ENCODE measurements around the gene RASD1. TPM values are rescaled to one million over a fixed set of nuclear protein-coding genes. Genes with fewer than 3 reads are reported as not detected.
"Not testable (repeated sequence)": the region's sequence is repeated elsewhere in the genome, so short reads cannot be mapped to it uniquely, and the experiment has no call there.

Gene RASD1
- total RNA-seq, 2 experiments from 2014 or later = 0.31 to 0.48 TPM

GRCh38 chr17:17462048-17462824, 34.0 kb downstream of the RASD1 start:
- Mint-ChIP-seq H3K9me3 (peaks cover 4% of the 10 kb centered on the region), H3K27ac (no peak overlapping the region), H3K36me3 (no peaks in the 10 kb centered on the region), H3K4me1 (no peaks in the 10 kb centered on the region), H3K4me3 (no peak overlapping the region), H3K27me3 (no peaks in the 10 kb centered on the region)
- no peak for DNase-seq

GRCh38 chr17:17460038-17460437, 36.2 kb downstream of the RASD1 start:
- Mint-ChIP-seq H3K9me3 (peaks cover 4% of the 10 kb centered on the region), H3K27me3 (no peaks in the 10 kb centered on the region), H3K4me1 (no peaks in the 10 kb centered on the region), H3K36me3 (no peaks in the 10 kb centered on the region), H3K27ac (no peak overlapping the region), H3K4me3 (no peak overlapping the region)
- DNase-seq = no peak

GRCh38 chr17:17457680-17458079, 38.5 kb downstream of the RASD1 start:
- Mint-ChIP-seq H3K27ac (no peak overlapping the region), H3K4me1 (no peaks in the 10 kb centered on the region), H3K4me3 (no peak overlapping the region), H3K36me3 (no peaks in the 10 kb centered on the region), H3K9me3 (peaks cover 4% of the 10 kb centered on the region), H3K27me3 (no peaks in the 10 kb centered on the region)
- no peak for DNase-seq

- Mint-ChIP-seq H3K27me3 (no peaks in the 10 kb centered on the region), H3K9me3 (peaks cover 4% of the 10 kb centered on the region), H3K36me3 (no peaks in the 10 kb centered on the region), H3K4me1 (no peaks in the 10 kb centered on the region), H3K4me3 (no peak overlapping the region), H3K27ac (no peak overlapping the region)
- no peak for DNase-seq
Observed at GRCh38 chr17:17456251-17456650, 39.9 kb downstream of the RASD1 start.

DNA sequence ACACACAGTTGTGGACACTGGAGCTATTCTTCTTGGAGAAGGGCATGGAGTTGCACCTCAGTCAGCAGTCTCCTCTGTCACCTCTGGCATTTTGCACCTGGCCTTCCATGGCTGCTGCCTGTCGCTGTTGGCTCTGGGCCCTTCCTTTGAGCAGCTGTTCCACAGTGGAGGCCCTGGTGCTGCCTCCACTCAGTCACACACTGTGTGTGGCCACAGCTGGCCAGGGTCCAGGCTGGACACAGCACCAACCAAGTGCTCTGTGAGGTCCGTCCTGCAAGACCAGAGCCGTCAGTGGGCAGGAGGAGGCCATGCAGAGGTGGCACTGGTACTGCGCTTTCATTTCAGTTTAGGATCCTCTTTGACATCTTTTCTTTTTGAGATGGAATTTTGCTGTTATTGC, 41.0 kb downstream of the RASD1 start:
- DNase-seq = no peak
- Mint-ChIP-seq H3K4me1 (no peaks in the 10 kb centered on the region), H3K9me3 (peaks cover 3% of the 10 kb centered on the region), H3K4me3 (no peak overlapping the region), H3K36me3 (no peaks in the 10 kb centered on the region), H3K27ac (no peak overlapping the region), H3K27me3 (no peaks in the 10 kb centered on the region)

DNA sequence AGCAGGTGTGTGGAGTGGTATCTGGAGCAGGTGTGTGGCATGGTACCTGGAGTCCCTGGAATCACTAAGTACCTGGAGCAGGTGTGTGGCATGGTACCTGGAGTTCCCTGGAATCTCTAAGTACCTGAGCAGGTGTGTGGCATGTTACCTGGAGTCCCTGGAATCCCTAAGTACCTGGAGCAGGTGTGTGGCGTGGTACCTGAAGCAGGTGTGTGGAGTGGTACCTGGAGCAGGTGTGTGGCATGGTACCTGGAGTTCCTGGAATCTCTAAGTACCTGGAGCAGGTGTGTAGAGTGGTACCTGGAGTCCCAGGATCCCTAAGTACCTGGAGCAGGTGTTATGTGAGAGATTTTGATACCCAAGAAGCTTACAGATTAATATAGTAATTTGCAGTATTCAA, 41.5 kb downstream of the RASD1 start:
- H3K27ac Mint-ChIP-seq, DNase-seq, H3K27me3 Mint-ChIP-seq, H3K9me3 Mint-ChIP-seq, H3K36me3 Mint-ChIP-seq, H3K4me1 Mint-ChIP-seq, H3K4me3 Mint-ChIP-seq: not testable (repeated sequence)

- Mint-ChIP-seq H3K4me1 (no peaks in the 10 kb centered on the region), H3K27me3 (no peaks in the 10 kb centered on the region), H3K27ac (no peak overlapping the region), H3K4me3 (no peak overlapping the region), H3K9me3 (no peaks in the 10 kb centered on the region), H3K36me3 (no peaks in the 10 kb centered on the region)
- DNase-seq = no peak
Observed at GRCh38 chr17:17454276-17454675, 41.9 kb downstream of the RASD1 start.

DNA sequence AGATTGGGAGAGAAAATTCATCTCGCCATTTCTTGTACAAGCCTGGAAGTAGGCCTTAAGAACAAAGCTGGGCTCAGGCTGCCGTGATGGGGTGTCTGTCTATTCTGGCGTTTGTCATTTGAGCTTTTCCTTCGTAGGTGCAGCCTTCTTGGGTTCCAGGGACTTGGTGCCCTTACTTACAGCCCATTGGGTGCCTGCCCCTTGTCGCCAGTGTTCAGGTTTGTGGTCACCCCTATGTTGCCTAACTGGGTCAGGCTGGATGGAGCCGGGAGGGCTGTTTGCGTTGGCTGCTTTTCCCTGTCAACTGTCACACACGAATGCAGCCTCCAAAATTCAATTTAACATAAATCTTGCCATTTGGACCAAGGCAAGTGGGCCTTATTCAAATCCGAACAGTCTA, 43.1 kb downstream of the RASD1 start:
- Mint-ChIP-seq H3K27me3 (no peaks in the 10 kb centered on the region), H3K36me3 (no peaks in the 10 kb centered on the region), H3K9me3 (no peaks in the 10 kb centered on the region), H3K4me1 (no peaks in the 10 kb centered on the region), H3K27ac (no peak overlapping the region), H3K4me3 (no peak overlapping the region)
- DNase-seq = no peak

DNA sequence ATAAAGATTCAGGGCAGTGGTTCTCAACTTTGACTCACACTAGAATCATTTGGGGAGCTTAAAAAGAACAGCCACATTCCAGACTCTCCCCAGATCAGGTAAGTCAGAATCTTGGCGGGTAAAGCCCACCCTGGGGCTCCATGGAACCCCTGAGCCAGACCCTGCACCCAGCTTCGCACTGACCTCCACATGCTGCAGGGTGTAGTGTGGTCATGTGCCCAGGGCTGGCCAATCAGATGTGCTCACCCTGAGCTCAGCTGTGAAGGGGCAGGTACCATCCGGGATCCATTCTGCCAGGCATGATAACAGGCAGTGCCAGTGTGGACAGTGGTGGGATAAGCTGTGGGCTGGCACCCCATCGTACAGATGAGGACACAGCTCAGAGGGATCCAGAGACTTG, 47.5 kb downstream of the RASD1 start:
- DNase-seq = no peak

GRCh38 chr17:17448076-17448475, 48.1 kb downstream of the RASD1 start:
- Mint-ChIP-seq H3K36me3 (no peaks in the 10 kb centered on the region), H3K4me3 (no peak overlapping the region), H3K4me1 (no peaks in the 10 kb centered on the region), H3K9me3 (no peaks in the 10 kb centered on the region), H3K27ac (no peak overlapping the region), H3K27me3 (no peaks in the 10 kb centered on the region)
- no peak for DNase-seq

More for the DNA sequence above, 47.5 kb downstream of the RASD1 start:
- Mint-ChIP-seq H3K4me1 (no peaks in the 10 kb centered on the region), H3K27ac (no peak overlapping the region), H3K9me3 (no peaks in the 10 kb centered on the region), H3K36me3 (no peaks in the 10 kb centered on the region), H3K4me3 (no peak overlapping the region), H3K27me3 (no peaks in the 10 kb centered on the region)

DNA sequence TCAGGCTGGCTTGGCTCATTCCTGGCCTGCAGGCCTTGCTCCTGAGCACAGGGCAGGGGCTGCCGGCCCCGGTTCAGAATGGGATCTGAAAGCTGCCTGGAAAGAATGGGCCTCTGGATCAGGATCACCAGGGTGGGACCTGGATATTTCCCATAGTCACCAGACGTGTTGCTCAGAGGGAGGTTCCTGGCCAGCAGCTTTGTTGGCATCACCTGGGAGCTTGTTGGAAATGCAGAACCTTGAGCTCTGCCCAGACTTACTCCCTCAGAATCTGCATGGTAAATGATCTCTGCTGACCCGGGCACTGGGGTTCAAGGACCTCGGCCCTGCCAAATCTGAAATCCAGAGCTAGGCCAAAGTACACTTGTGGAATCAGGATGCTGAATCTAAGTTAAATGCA, 48.9 kb downstream of the RASD1 start:
- no peaks in the 10 kb centered on the region for H3K4me1 Mint-ChIP-seq
- H3K4me3 Mint-ChIP-seq = no peak overlapping the region
- no peaks in the 10 kb centered on the region for H3K36me3 Mint-ChIP-seq
- H3K27ac Mint-ChIP-seq = no peak overlapping the region
- H3K27me3 Mint-ChIP-seq = no peaks in the 10 kb centered on the region
- no peak for DNase-seq
- H3K9me3 Mint-ChIP-seq = no peaks in the 10 kb centered on the region

DNA sequence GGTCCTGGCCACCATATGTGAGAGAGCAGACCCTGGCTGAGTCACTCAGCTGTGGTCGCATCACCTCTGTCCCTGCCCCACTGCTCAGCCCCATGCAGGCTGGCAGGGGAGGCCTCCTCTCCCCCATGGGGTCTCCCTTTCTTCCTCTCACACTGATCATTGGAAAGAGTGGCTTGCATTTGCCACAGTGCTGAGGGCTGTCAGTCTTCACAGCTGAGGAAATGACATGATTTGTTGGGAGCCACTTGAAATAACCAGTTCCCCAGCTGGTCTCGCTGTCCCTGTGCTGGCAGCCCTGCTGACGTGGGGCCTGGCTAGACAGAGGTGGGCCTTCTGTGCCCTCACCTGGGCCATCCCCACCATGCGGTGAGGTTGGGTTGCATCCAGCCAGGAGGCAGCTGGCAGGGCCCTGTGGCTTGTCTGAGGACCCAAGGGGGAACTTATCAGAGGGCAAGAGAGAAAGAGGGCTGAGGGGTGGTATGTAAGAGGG, 49.5 kb downstream of the RASD1 start:
- Mint-ChIP-seq H3K9me3 (no peaks in the 10 kb centered on the region), H3K4me1 (no peaks in the 10 kb centered on the region), H3K36me3 (no peaks in the 10 kb centered on the region), H3K27me3 (no peaks in the 10 kb centered on the region), H3K27ac (no peak overlapping the region), H3K4me3 (no peak overlapping the region)
- no peak for DNase-seq

DNA sequence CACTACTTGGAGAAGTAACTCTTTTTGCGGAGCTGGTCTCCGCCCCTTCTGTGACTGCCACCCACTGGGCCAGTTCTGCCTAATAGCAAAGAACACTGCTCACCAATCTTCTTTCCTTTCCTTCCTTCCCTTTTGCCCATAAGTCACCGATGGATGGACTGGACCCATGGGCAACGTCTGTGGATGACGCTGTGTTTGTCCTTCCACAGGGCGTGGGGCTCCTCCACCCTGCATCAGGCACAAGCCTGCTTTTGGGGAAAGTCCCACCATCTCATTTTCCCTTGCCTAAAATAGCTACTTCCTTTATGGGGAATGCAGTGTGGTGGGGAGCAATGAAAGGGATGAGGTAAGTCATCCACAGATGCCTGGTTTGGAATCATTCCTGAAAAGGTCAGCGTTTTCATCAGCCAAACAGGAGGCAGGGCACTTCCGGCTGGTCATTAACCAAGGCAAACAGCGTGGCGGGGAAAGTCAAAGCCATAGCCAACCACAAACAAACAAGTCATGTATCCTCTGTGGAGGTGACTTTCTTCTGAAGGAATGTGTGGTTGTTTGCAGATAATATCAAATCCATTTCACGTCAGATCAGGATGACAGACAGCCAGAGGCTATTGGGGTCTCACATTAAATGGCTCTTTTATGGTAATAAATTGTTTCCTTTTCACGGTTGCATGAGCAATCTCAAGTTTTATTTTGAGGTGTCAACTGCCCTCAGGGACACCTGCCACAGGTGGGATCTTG, 50.1 kb downstream of the RASD1 start:
- Mint-ChIP-seq H3K27ac (no peak overlapping the region), H3K4me1 (no peaks in the 10 kb centered on the region), H3K36me3 (no peaks in the 10 kb centered on the region), H3K27me3 (no peaks in the 10 kb centered on the region), H3K4me3 (no peak overlapping the region), H3K9me3 (no peaks in the 10 kb centered on the region)
- DNase-seq = no peak

DNA sequence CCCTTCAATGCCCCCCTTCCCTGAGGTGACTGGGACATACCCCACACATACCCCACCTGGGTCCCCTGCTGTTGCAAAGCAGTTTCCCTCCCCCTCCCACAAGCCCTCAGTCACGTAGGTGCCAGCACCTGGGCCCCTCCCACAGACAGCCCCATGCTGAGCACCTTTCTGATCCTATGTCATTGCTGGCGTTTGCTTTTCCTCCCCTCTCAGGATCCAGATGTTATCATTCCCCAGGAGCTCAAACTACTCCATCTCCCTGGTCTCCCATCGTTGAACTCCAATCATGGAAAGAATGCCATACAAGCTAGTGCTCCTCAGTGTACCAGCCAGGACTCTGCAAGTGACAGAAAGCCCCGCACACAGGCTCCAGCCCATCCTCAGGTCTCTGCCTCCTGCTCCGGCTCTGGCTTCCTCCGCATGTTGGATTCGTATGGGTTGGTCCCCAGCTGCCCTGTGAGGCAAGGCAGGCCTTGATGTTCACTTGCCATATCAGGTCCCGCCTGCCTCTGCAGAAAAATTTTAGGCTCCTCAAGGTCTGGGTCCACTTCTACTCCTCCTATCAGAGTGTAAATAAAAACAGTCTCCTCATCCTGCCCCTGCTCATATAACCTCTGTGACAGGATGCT, 50.8 kb downstream of the RASD1 start:
- H3K4me1 Mint-ChIP-seq = no peaks in the 10 kb centered on the region
- no peaks in the 10 kb centered on the region for H3K27me3 Mint-ChIP-seq
- H3K9me3 Mint-ChIP-seq = no peaks in the 10 kb centered on the region
- no peak for DNase-seq
- H3K4me3 Mint-ChIP-seq = no peak overlapping the region
- H3K27ac Mint-ChIP-seq = no peak overlapping the region
- no peaks in the 10 kb centered on the region for H3K36me3 Mint-ChIP-seq
